GM21529 (cell line): ENCODE results near the gene KIF25.

ENCODE experiments used
- ATAC-seq: cut with Tn5 transposase; IDR thresholded peaks from one replicate; pipeline ENCODE4 v1.9.1; 2021; ENCODE audit not compliant: unreplicated experiment

The KIF25 gene

GRCh38 chr6:168016176-168016620 is 18.7 kb downstream of the KIF25 start:
- no peak for ATAC-seq

DNA sequence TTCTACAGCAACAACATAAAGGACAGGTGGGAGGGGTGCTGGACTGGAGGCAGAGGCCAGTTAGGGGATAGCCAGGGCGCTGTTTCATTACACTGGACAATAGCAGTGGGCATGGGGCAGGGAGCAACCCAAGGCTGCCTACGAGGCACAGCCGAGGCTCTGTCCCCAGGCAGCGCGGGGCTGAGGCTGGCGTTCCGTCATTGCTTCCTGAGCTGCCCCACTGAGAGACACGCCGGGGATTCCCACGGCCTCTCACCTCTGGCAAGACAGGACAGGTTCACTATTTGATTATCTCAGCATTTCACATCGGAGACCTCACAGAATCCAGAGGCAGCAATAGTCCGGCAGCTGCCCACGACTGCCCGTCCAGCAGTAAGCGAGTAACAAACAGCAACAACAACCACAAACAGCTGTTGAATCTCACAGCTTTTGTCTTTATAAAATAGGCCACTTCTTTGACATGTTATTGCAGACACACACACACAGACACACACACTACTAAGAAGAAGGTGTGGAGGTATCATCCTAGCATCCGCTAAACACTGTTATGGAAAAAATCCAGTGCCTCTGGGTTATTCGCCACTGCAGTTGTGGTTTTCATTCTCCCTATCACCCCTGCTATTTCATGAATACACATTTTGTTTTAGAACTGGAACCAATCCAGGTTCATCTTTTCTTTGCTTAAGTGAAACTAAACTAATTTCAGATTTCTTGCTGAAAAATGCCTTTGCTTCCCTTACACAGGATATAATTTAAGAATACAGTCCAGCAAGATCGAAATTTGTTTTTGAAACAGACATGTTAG is 19.5 kb downstream of the KIF25 start:
- no peak for ATAC-seq

DNA sequence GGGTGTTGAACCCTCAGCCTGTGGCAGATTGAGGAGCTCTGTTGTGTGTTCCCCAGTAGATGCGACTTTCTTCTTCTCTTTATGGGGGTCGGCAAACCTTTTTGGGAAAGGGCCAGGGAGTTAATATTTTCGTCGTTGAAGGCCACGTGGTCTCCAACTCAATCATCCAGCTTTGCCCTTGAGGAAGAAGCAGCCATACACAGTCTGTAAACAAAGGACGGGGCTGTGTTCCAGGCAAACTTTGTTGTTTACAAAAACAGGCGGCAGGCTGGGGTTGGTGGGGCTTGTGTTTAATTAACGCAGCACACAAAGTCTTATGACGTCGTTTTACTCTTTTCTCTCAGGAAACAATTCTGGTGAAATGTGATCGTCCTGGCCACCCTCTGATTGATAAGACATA is 20.2 kb downstream of the KIF25 start:
- ATAC-seq: no peak

DNA sequence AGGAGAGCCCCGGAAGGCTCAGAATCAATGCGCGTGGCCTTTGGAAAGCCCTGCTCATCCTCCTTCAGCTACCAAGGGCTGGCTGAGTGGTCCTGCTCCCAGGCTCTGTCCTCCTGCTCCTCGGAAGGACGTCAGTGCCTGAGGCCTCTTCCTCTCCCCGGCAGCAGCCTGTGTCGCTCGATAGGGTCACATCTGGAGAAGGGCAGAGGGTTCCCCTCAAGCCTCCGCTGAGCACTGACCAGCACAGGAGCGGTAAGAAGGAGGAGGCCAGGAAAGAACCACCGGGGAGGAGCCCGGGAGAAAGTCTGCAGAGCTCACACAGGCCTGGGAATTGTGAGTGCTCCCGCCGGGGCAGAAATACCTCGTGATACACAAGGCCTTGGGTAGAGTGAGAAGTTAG is 21.2 kb downstream of the KIF25 start:
- ATAC-seq: no peak

DNA sequence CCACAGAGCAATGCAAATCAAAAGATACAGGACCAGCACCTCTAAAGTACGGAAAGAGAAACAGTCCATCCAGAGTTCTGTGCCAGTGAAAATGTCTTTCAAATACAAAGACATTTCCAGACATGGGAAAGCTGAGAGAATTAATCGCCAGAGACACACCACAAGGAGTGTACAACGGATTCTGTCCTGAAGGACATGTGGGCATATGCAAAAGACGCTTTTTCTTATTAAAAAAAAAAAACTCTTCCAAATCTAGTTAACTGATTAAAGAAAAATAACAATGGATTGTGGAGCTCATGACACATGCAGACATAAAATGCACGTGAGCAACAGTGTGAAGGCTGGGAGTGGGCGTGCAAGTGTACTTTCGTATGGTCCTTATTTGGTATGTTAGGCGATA is 22.8 kb downstream of the KIF25 start:
- no peak for ATAC-seq

DNA sequence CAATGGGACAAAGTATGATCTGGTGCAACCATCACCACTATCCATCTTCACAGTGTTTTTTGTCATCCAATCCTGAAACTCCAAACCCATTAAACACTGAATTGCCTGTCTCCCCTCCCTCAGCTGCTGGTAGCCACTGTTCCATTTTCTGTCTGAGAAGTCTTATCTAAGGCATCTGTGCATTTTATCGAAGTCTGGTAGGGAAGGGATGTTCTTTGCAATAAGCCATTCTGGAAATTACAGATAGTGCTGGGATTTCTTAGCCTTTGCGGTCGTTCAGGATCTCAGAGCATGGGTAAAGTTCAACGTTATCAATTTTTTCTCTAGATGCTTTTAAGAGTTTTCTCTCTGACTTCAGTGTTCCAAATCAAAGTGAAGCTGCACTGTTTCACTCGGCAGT is 24.1 kb downstream of the KIF25 start:
- ATAC-seq: no peak

GRCh38 chr6:168022488-168023321 is 25.2 kb downstream of the KIF25 start:
- ATAC-seq: no peak

DNA sequence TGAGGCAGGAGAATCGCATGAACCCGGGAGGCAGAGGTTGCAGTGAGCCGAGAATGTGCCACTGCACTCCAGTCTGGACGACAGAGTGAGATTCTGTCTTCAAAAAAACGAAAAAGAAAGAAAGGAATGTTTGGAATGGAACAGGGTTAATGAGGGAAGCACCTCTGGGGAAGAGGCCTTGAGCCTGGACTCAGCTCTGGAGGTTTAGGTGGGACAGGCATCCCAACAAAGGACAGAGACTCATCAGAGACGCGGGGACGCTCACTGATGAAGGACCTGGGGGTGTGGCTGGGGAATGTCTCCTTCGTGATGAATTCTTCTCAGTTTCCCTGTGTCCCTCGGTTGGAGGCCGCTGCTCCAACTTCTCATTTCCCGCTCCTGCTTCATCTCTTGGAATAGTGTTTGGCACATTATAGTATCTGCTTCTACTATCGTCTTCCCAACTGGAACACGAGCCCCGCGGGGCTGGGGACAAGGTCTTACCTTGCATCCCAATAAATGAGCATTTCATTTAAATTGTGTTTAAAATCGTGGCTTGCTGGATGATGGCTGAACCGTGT is 27.6 kb downstream of the KIF25 start:
- ATAC-seq: no peak

GRCh38 chr6:168025831-168026710 is 28.6 kb downstream of the KIF25 start:
- no peak for ATAC-seq

- no peak for ATAC-seq
Observed at GRCh38 chr6:168026925-168027324, 29.5 kb downstream of the KIF25 start.

DNA sequence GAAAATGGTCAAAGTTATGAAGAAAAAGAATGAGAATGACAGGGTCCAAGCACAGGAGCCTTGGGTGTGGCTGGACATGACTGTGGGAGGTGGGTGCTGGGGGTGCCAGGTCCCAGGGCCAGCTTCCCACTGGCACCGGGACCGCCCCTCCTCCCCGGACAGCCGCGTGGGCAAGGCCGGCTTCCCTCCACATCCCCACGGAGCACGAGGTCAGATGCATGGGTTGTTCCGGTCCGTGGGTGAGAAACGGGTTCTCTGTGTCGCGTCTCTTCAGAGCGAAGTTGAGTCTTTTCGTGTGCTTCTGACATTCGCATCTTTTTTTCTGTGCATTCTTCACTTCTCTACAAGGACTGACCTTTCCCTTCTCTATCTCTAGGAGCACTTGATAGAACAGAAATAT is 30.1 kb downstream of the KIF25 start:
- no peak for ATAC-seq

DNA sequence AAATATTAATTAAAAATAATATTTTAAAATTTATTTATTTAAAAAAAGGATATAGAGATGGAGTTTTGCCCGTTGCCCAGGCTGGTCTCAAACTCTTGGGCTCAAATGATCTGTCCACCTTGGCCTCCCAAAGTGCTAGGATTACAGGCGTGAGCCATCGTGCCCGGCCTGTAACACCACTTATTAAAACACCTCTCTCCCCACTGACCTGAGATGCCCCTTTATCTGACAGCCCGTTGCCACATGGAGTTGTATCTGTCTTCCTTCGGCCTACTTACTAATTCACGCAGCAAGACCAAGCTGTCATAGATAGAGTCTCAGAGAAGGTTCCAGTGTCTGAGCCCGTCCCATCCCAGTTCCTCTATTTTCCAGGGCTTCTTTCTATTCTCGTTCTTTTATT is 30.7 kb downstream of the KIF25 start:
- no peak for ATAC-seq

GRCh38 chr6:168029459-168030217 is 32.2 kb downstream of the KIF25 start:
- ATAC-seq: no peak

- no peak for ATAC-seq
Observed at GRCh38 chr6:168030218-168030746, 32.8 kb downstream of the KIF25 start.

GRCh38 chr6:168030908-168031307 is 33.4 kb downstream of the KIF25 start:
- ATAC-seq: no peak

- ATAC-seq: no peak
Observed at GRCh38 chr6:168031411-168031971, 34.0 kb downstream of the KIF25 start.

- ATAC-seq: no peak
Observed at GRCh38 chr6:168032005-168032760, 34.7 kb downstream of the KIF25 start.

DNA sequence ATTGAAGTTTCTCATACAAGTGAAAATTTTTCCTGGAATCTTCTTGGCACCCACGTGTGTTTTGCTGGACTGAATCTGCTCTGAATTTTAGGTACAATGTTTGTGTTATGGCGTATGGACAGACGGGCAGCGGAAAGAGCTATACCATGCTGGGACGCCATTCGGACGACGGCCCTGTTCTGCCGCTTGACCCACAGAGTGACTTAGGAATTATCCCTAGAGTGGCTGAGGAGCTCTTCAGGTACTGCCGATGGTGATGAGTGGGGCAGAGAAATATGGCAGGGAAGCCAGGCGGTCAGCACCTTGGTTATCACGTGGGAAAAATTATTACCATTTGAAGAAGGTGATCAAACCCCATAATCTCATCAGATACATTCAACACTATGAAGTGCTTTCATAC is 36.3 kb downstream of the KIF25 start:
- no peak for ATAC-seq

DNA sequence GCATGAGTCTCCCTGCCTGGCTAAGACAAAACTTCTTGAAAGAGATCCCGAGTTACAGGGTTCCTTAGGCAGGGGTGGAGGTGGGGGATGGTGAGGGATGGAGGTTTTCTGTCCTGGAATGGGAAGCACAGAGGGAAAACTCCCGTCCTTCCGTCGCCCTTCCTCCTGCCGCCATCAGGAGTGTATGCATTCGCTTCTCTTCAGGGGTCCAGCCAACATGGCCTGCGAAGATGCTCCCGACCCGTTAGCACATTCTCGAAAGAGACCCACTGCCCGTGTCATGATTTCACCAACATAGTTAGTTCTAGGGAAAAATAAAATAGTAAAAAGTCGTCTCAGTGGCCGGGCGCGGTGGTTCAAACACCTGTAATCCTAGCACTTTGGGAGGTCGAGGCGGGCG is 37.1 kb downstream of the KIF25 start:
- no peak for ATAC-seq
